PC-3 (cell line): Measurements from ENCODE around the gene VNN1.

Experiments
- EZH2 ChIP-seq: fragments of 300-600 bp; sonication (generic); IDR thresholded peaks from one replicate; pipeline ENCODE4 v1.6.1; 2017; ENCODE audit warnings: antibody characterized with exemption, mild to moderate bottlenecking, low read length; ENCODE audit not compliant: unreplicated experiment
- TF ChIP-seq, protein P1 (sequence below): fragments of 300-600 bp; sonication (generic); conservative IDR thresholded peaks from 2 replicates; pipeline ENCODE4 v1.5.1; 2017; ENCODE audit warnings: antibody characterized with exemption, low read depth, mild to moderate bottlenecking, low read length

DNA sequence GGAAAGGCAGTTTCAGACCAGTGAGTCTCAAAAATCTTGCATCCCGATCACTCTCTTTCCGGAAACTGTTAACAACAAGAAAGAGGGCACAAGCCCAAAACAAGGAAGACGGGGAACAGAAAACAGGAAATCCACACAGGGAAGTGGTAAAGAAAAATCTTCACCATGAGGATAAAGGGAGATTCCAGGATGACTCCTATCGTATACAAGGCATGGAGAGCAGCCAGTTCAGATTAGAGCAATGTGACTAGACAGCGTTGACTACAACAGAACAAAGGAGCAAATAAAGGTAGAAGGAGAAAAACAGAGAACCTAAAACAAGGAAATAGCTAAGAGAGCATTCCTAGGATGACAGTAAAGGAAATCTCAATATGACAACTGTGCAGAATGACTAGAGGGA lies 26.5 kb downstream of the VNN1 start:
- TF ChIP-seq, protein P1, sequence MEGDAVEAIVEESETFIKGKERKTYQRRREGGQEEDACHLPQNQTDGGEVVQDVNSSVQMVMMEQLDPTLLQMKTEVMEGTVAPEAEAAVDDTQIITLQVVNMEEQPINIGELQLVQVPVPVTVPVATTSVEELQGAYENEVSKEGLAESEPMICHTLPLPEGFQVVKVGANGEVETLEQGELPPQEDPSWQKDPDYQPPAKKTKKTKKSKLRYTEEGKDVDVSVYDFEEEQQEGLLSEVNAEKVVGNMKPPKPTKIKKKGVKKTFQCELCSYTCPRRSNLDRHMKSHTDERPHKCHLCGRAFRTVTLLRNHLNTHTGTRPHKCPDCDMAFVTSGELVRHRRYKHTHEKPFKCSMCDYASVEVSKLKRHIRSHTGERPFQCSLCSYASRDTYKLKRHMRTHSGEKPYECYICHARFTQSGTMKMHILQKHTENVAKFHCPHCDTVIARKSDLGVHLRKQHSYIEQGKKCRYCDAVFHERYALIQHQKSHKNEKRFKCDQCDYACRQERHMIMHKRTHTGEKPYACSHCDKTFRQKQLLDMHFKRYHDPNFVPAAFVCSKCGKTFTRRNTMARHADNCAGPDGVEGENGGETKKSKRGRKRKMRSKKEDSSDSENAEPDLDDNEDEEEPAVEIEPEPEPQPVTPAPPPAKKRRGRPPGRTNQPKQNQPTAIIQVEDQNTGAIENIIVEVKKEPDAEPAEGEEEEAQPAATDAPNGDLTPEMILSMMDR: no peak
- no peak for TF ChIP-seq EZH2
